ENCODE data around the gene CCDC69. TPM values are rescaled to one million over a fixed set of nuclear protein-coding genes. Genes with fewer than 3 reads are reported as not detected.

Gene CCDC69
- total RNA-seq, 2 experiments from 2014 or later, result 68.0 to 68.9 TPM

DNA sequence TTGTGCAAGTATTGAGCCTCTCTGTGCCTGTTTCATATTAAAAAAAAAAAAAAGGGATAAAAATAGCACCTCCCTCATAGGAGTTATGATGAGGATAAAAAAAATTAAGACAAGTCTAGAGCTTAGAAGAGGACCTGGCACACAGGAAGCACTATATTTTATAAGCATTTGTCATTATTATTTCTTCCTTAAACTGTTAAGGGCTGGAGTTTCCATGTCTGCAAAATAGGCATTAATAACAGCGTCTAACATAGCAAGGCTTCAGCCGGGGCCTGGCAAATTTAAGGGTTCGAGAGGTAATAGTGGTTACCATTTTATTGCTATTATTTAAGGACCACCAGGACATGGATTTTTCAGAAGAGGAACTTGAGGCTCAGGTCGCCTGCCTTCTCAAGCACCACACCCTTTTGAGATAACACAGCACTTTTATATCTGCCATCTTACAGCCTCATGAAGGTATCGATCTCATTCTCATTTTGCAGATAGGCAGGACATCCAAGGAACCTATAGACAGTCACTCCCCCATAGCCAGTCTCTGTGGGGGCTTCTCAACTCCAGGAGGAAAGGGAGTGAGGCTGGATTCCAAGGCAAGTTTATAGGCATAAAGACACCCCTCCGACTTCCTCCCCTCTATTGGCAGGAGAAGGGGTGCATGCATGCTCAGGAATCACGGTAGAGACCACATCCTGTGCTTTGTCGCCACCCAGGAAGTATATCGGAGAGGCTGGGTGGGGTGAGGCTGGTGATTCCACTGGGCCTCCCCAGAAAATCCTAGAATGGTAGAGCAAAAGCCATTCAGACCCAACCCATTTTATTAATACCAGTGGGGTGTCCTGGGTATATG is 68.7 kb downstream of the CCDC69 start:
- Histone ChIP-seq H3K4me1 (ENCODE audit: insufficient read depth, low read length) (peaks cover 82% of the 10 kb centered on the region), H3K27ac (ENCODE audit: low read depth in 1 of 2, low read length in 2 of 2) (peak overlapping the region; percentile 89 to 91), H3K4me3 (ENCODE audit: low read length) (peak overlapping the region; percentile 99), H3K9me3 (ENCODE audit: control insufficient read depth in 1 of 2, insufficient read depth in 1 of 2, low read length in 2 of 2) (no peaks in the 10 kb centered on the region), H3K27me3 (ENCODE audit: control insufficient read depth in 1 of 2, insufficient read depth in 2 of 2, low read length in 2 of 2) (no peaks in the 10 kb centered on the region), H3K36me3 (ENCODE audit: insufficient read depth, low read length) (peaks cover 12% of the 10 kb centered on the region)
- CTCF ChIA-PET, result interaction anchor here (1.4 to 4.7 kb wide), 5 partner anchors 10 to 40 kb away, joined by 4 to 28 read pairs (median 7); no protein-coding TSS in a partner anchor
- peak overlapping the region; percentile 91 for H3K27ac Mint-ChIP-seq
- peaks cover 88% of the 10 kb centered on the region for H3K4me1 Mint-ChIP-seq (ENCODE audit: low read depth)
- POLR2A ChIA-PET, result interaction anchor here (0.7 to 6.3 kb wide), 12 partner anchors 9 to 705 kb away, joined by 3 to 71 read pairs (median 4); partner anchors contain the start of gene GM2A
- H3K9me3 Mint-ChIP-seq, result no peaks in the 10 kb centered on the region
- no peaks in the 10 kb centered on the region for H3K27me3 Mint-ChIP-seq
- H3K36me3 Mint-ChIP-seq (ENCODE audit: low read depth), result peaks cover 42% of the 10 kb centered on the region
- intact Hi-C loops (cut with DNase I, micrococcal nuclease), result loop anchor here in 1 of 2 experiments (2.0 to 5.0 kb wide), 3 partner anchors 14 to 97 kb away; partner anchors contain the start of gene GM2A
- H3K4me3 Mint-ChIP-seq, result peak overlapping the region; percentile 99
- TF ChIP-seq, protein P1, sequence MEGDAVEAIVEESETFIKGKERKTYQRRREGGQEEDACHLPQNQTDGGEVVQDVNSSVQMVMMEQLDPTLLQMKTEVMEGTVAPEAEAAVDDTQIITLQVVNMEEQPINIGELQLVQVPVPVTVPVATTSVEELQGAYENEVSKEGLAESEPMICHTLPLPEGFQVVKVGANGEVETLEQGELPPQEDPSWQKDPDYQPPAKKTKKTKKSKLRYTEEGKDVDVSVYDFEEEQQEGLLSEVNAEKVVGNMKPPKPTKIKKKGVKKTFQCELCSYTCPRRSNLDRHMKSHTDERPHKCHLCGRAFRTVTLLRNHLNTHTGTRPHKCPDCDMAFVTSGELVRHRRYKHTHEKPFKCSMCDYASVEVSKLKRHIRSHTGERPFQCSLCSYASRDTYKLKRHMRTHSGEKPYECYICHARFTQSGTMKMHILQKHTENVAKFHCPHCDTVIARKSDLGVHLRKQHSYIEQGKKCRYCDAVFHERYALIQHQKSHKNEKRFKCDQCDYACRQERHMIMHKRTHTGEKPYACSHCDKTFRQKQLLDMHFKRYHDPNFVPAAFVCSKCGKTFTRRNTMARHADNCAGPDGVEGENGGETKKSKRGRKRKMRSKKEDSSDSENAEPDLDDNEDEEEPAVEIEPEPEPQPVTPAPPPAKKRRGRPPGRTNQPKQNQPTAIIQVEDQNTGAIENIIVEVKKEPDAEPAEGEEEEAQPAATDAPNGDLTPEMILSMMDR (IDR thresholded peaks at IDR 0.05), result no peak
- DNase-seq, result peak in 12 of 14 experiments; percentile 36 to 89 (median 64)
- peak; percentile 60 for ATAC-seq (ENCODE audit: poor library complexity)

DNA sequence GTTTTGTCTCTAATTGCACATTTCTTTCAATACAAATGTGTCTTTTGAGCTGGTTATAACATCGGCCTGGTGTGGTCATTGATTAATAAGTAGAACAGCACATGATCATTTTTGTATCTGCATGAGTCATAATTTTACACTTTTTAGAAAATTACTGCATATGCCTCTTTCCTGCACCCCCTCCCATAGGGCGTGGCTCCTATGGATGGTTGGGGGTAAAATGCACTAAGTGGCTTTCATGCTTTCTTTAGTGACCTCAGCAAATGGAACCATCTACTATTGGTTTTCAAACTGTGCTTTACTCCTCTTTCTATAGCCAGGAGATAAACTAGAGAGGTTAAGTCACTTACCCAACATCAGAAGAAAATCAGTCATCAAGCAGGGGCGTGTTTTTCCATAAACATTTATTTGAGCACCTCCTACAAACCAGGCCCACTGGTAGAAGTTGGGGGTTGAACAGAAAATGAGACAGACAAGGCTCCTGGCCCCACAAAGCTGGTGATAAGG is 70.1 kb downstream of the CCDC69 start:
- Mint-ChIP-seq H3K4me3 (peak overlapping the region; percentile 40), H3K27ac (peak overlapping the region; percentile 91), H3K4me1 (ENCODE audit: low read depth) (peaks cover 92% of the 10 kb centered on the region), H3K36me3 (ENCODE audit: low read depth) (peaks cover 42% of the 10 kb centered on the region), H3K9me3 (no peaks in the 10 kb centered on the region), H3K27me3 (no peaks in the 10 kb centered on the region)
- ATAC-seq (ENCODE audit: poor library complexity), result no peak
- DNase-seq, result peak in 2 of 14 experiments; percentile 27 to 50
- H3K4me3 ChIP-seq (ENCODE audit: low read length), result peak overlapping the region; percentile 99
- peaks cover 12% of the 10 kb centered on the region for H3K36me3 ChIP-seq (ENCODE audit: insufficient read depth, low read length)
- intact Hi-C loops (cut with DNase I, micrococcal nuclease), result loop anchor here in 1 of 2 experiments (2.0 kb wide), 1 partner anchor 13 kb away; no protein-coding TSS in a partner anchor
- peak overlapping the region; percentile 89 to 91 for H3K27ac ChIP-seq (ENCODE audit: low read depth in 1 of 2, low read length in 2 of 2)
- ChIA-PET CTCF (interaction anchor here (0.5 to 4.7 kb wide), 5 partner anchors 11 to 1428 kb away, joined by 3 to 28 read pairs (median 7); no protein-coding TSS in a partner anchor), POLR2A (interaction anchor here (1.5 to 6.3 kb wide), 2 partner anchors 11 to 22 kb away, joined by 3 to 71 read pairs; no protein-coding TSS in a partner anchor)
- H3K27me3 ChIP-seq (ENCODE audit: control insufficient read depth in 1 of 2, insufficient read depth in 2 of 2, low read length in 2 of 2), result no peaks in the 10 kb centered on the region
- H3K4me1 ChIP-seq (ENCODE audit: insufficient read depth, low read length), result peaks cover 87% of the 10 kb centered on the region
- TF ChIP-seq, protein P1 (IDR thresholded peaks at IDR 0.05), result no peak
- no peaks in the 10 kb centered on the region for H3K9me3 ChIP-seq (ENCODE audit: control insufficient read depth in 1 of 2, insufficient read depth in 1 of 2, low read length in 2 of 2)

DNA sequence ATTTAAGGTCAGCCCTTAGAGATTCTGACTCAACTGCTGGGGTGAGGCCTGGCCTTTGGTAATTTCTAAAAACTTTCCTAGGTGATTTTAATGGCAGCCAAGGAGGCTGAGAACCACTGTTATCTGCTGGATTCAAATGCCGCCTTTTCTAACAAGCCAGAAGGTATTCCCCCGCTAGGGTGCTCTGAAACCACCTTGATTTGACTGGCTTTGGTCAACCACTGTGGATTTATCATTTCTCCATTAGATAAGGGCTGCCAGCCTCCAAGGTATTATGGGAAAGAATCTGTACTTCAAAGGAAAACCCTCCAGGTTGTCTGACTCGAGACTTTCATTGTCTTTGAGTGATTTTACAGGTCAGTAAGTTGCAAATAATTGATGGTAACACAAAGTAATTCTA is 70.6 kb downstream of the CCDC69 start:
- peak overlapping the region; percentile 91 for H3K27ac Mint-ChIP-seq
- H3K36me3 ChIP-seq (ENCODE audit: insufficient read depth, low read length), result peaks cover 12% of the 10 kb centered on the region
- peak overlapping the region; percentile 89 to 91 for H3K27ac ChIP-seq (ENCODE audit: low read depth in 1 of 2, low read length in 2 of 2)
- intact Hi-C loops (cut with DNase I, micrococcal nuclease), result no loop called here
- no peak for ATAC-seq (ENCODE audit: poor library complexity)
- H3K4me1 ChIP-seq (ENCODE audit: insufficient read depth, low read length), result peaks cover 87% of the 10 kb centered on the region
- TF ChIP-seq, protein P1 (IDR thresholded peaks at IDR 0.05), result no peak
- POLR2A ChIA-PET, result interaction anchor here (0.8 to 6.3 kb wide), 4 partner anchors 11 to 54 kb away, joined by 3 to 71 read pairs (median 4); no protein-coding TSS in a partner anchor
- H3K9me3 Mint-ChIP-seq, result no peaks in the 10 kb centered on the region
- H3K4me3 Mint-ChIP-seq, result peak overlapping the region; percentile 54
- no peaks in the 10 kb centered on the region for H3K9me3 ChIP-seq (ENCODE audit: control insufficient read depth in 1 of 2, insufficient read depth in 1 of 2, low read length in 2 of 2)
- no peaks in the 10 kb centered on the region for H3K27me3 Mint-ChIP-seq
- H3K4me3 ChIP-seq (ENCODE audit: low read length), result peak overlapping the region; percentile 99
- no peak for DNase-seq
- no peaks in the 10 kb centered on the region for H3K27me3 ChIP-seq (ENCODE audit: control insufficient read depth in 1 of 2, insufficient read depth in 2 of 2, low read length in 2 of 2)
- peaks cover 92% of the 10 kb centered on the region for H3K4me1 Mint-ChIP-seq (ENCODE audit: low read depth)
- H3K36me3 Mint-ChIP-seq (ENCODE audit: low read depth), result peaks cover 46% of the 10 kb centered on the region
- CTCF ChIA-PET, result interaction anchor here (1.9 to 4.7 kb wide), 3 partner anchors 12 to 27 kb away, joined by 7 to 28 read pairs (median 12); no protein-coding TSS in a partner anchor

Measured in CD4-positive, alpha-beta T cell (primary cell).